Measurements from ENCODE around the gene CASKIN1.

CASKIN1 gene

DNA sequence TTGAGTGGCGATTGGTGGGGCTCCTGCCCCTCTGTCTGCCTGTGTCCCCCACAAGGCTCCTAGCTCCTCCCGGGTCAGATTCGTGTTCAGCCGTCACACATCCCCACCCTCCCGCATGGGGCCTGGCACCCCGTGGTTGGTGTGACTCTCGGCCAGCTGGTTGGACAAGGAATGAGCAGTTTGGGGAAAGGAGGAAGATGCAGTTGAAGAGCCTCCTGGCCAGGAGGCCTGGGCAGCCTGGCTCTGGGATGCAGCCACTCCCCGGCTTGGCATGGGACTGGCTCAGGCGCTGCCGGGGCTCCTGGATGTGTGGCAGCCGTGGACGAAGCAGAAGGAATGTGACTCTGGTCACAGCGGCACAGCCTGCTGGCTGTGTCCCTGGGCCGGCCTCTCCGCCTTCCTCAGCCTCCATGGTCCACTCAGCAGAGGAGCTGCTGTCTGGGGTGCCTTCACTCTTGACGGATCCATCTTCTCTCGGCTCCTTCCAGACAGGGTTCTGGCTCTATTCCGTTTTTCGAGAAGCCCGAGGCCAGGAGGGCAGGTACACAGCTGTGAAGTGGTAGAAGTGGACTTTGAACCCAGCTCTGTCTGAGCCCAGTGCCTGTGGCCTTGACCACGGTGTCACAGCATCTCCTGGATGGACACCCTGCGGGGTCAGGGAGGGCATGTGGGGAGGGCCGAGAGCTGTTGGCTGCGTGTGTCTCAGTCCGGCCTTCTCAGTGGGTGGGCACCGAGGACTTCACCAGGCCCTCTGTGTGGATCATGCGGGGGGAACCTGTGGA, 38.7 kb downstream of the CASKIN1 start:
- H3K4me3 ChIP-seq (ENCODE audit: low read depth, low read length): no peak overlapping the region

GRCh38 chr16:2156849-2157224, 39.6 kb downstream of the CASKIN1 start:
- no peak overlapping the region for H3K4me3 ChIP-seq (ENCODE audit: low read depth, low read length)

GRCh38 chr16:2155977-2156848, 40.2 kb downstream of the CASKIN1 start:
- peak overlapping the region; percentile 91 for H3K4me3 ChIP-seq (ENCODE audit: low read depth, low read length)

- H3K4me3 ChIP-seq (ENCODE audit: low read depth, low read length): peak within 1 kb of the TSS; percentile 99
These were observed 41.1 kb downstream of the CASKIN1 start, which contains the start of gene TRAF7 for GRCh38 chr16:2155091-2155950. Gene TRAF7 (plus strand): TSS chr16:2155782. CDS start chr16:2163921, 8,139 bp downstream.

GRCh38 chr16:2154533-2155090, 41.8 kb downstream of the CASKIN1 start:
- peak overlapping the region; percentile 99 for H3K4me3 ChIP-seq (ENCODE audit: low read depth, low read length)

DNA sequence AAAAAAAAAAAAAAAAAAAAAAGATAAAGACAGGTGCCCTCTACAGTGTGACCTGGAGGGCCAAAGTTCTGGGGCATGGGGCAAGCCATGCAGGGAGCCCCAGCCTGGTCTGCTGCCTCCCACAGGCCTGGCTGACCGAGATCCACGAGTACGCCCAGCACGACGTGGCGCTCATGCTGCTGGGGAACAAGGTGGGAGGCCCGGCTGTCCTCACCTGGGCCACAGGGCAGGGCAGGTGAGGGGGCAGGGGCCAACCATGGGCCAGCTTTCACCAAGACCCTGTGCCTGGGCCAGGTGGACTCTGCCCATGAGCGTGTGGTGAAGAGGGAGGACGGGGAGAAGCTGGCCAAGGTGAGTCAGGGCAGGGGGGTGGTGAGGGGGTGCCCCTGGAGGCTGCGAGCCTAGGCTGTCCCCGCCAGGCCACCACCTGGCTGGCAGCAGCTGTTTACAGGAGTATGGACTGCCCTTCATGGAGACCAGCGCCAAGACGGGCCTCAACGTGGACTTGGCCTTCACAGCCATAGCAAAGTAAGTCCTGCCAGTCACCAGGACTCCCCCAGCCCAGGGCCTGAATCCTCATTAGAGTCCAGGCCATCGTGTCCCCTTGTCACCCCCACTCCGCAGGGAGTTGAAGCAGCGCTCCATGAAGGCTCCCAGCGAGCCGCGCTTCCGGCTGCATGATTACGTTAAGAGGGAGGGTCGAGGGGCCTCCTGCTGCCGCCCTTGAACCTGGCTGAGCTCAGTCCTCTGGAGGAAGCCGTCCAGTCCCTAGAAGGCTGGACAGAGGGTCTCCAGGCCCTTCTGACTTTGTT, 43.5 kb downstream of the CASKIN1 start:
- H3K4me3 ChIP-seq (ENCODE audit: low read depth, low read length): peak overlapping the region; percentile 99

DNA sequence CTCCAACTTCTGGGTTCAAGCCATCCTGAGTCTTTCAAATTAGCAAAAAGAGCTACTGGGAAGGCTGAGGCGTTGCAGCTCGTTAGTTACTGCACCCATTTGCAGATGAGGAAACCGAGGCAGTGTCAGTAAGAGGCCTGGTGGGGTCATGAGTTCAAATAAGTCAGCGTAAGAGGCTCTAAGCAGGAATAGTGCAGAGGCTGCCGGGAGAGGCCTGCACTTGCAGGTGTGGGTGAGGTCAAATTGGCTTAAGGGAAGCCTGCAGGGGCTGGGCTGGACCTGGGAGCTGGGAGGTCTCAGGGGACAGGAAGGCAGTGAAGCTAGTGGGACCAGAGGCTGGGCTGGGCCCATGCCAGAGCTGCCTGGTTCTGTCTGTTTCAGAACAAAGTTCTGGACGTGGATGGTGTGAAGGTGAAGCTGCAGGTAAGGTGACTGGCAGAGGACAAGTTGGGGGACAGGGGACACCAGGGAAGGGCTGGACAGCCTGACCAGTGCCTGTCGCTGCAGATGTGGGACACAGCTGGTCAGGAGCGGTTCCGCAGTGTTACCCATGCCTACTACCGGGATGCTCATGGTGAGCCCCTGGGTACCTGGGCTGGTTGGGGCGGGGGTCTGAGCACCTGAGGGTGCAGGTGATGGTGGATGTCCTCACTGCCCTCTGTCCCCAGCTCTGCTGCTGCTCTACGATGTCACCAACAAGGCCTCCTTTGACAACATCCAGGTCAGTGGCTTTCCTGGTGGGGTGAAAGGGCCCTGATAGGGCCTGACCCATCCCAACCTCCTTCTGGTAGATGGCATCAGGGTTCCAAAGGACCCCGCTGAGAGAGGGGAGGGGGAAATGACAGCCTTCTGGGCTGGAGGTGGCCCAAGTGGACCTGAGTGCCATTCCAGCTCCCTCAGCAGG, 45.0 kb downstream of the CASKIN1 start:
- H3K4me3 ChIP-seq (ENCODE audit: low read depth, low read length): no peak overlapping the region

GRCh38 chr16:2150418-2151187, 45.8 kb downstream of the CASKIN1 start:
- H3K4me3 ChIP-seq (ENCODE audit: low read depth, low read length): no peak overlapping the region

- peak overlapping the region; percentile 35 for H3K4me3 ChIP-seq (ENCODE audit: low read depth, low read length)
These were observed 46.6 kb downstream of the CASKIN1 start for GRCh38 chr16:2149630-2150417.

- H3K4me3 ChIP-seq (ENCODE audit: low read depth, low read length): peak overlapping the region; percentile 65
These were observed 47.4 kb downstream of the CASKIN1 start for GRCh38 chr16:2148714-2149629.

DNA sequence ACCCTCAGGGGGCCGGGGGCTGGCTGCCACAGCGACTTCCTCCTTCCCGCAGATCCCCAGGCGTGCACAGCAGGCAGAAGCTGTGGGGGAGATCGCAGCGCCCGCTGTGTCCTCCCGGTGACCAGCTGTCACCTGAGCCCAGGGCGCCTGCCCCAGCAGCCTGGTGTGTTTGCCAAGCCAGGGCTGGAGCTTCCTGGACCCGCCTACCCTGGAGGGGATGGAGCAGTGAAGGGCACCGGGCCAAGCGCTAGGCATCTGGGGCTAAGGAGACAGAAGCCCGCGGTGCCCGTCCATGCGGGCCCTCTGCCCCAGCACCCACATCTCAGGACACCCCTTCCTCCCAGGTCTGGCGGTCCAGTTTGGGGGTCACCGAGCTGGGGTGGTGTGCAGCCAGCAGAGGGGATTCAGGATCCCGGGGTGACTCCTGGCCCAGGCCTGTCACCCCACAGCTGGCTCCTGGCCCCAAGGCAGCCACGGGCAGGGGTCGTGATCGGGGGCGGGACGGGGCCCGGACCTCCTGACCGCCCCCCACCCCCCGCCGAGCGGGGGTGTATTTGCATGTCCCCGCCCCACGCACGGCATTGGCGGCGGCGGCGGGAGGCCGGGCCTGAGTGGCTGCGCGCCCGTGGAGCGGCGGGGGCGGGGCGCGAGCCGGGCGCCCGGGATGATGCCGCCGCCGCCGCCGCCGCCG, 48.3 kb downstream of the CASKIN1 start, which contains the start of gene RAB26:
RAB26 (plus strand) TSS at position 645 of the 691 bp plus-strand sequence. CDS start 159 bp downstream, outside the sequence.
- H3K4me3 ChIP-seq (ENCODE audit: low read depth, low read length): peak within 1 kb of the TSS; percentile 65

GRCh38 chr16:2147378-2147777, 49.0 kb downstream of the CASKIN1 start:
- H3K4me3 ChIP-seq (ENCODE audit: low read depth, low read length): no peak overlapping the region

- H3K4me3 ChIP-seq (ENCODE audit: low read depth, low read length): no peak overlapping the region
These were observed 50.6 kb downstream of the CASKIN1 start for GRCh38 chr16:2145843-2146242.

DNA sequence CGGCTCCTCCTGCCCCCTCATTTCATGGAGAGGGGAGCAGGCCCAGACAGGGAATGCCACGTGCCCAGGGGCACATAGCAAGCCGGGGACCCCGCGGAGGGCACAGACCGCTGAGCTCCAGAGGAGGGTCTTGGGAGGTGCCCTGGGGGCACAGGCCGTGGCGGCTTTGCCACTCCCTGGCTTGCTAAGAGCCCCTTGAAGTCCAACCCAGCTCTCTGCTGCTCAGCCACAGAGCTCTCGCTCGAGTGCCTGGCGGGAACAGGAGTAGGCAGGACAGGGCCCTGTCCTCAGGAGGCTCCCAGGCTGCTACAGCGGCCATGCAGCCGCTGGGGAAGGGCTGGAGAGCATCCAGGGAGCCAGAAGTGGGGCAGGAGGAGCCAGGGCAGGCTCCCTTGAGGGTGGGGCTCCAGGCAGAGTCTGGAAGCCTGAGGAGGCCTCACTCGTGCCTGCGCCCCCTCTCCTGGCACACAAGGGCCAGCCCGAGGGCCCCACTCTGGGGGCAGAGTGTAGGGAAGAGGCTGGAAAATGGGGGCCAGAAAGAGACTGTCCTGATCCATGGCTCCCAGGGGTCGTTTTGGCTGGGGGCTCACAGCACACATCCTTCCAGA, 52.4 kb downstream of the CASKIN1 start:
- no peak overlapping the region for H3K4me3 ChIP-seq (ENCODE audit: low read depth, low read length)

All from iPS-11a (cell line).